K562 (cell line): ENCODE measurements around the gene RING1. TPM values are rescaled to one million over a fixed set of nuclear protein-coding genes. Genes with fewer than 3 reads are reported as not detected.

Experiments
- HBP1 ChIP-seq: fragments of 450-650 bp; formaldehyde crosslinking; IDR thresholded peaks from 2 replicates; pipeline ENCODE4 v1.4.0; 2022; ENCODE audit warnings: missing genetic modification characterization
- HOMEZ ChIP-seq: fragments of 250-450 bp; sonication (Bioruptor Pico); IDR thresholded peaks from 2 replicates; pipeline ENCODE4 v1.4.0; 2020; ENCODE audit warnings: mild to moderate bottlenecking, moderate library complexity
- KAT2B ChIP-seq: IDR thresholded peaks from one replicate; pipeline ENCODE4 v1.6.1; 2012; ENCODE audit warnings: low read depth, mild to moderate bottlenecking, control low read depth, inconsistent platforms, low read length, moderate library complexity
- MAX ChIP-seq: sonication (generic); formaldehyde crosslinking; IDR thresholded peaks from 2 replicates; pipeline ENCODE4 v1.9.0; 2022; ENCODE audit warnings: mild to moderate bottlenecking, missing genetic modification reagents
- MEF2D ChIP-seq: conservative IDR thresholded peaks from 2 replicates; pipeline ENCODE4 v1.6.1; 2016; ENCODE audit warnings: low read depth, missing genetic modification characterization, missing compliant biosample characterization
- NCOA2 ChIP-seq, 2 experiments: fragments of 450-650 bp; IDR thresholded peaks; 2 replicates each; pipeline ENCODE4 v1.6.1; 2018; ENCODE audit warnings: mild to moderate bottlenecking in 2 of 2, moderate library complexity in 1 of 2; ENCODE audit not compliant: partially characterized antibody in 2 of 2
- NONO ChIP-seq, 2 experiments: fragments of 200-400 bp in 1 of 2; fragments of 450-650 bp in 1 of 2; formaldehyde crosslinking in 1 of 2; IDR thresholded peaks; 2 replicates each; pipeline ENCODE4 v1.6.1; 2017; ENCODE audit warnings: low read depth in 2 of 2, mild to moderate bottlenecking in 2 of 2, moderate library complexity in 2 of 2, low read length in 1 of 2
- POLR2H ChIP-seq: IDR thresholded peaks from 2 replicates; pipeline ENCODE4 v1.6.1; 2016; ENCODE audit warnings: missing genetic modification characterization, low read depth, mild to moderate bottlenecking, control low read depth, missing compliant biosample characterization, moderate library complexity
- POU5F1 ChIP-seq: fragments of 150-350 bp; IDR thresholded peaks from 2 replicates; pipeline ENCODE4 v1.6.1; 2014; ENCODE audit warnings: borderline replicate concordance, low read length, low read depth, mild to moderate bottlenecking; ENCODE audit not compliant: partially characterized antibody
- SMAD1 ChIP-seq: fragments of 150-350 bp; IDR thresholded peaks from 2 replicates; pipeline ENCODE4 v1.6.1; 2014; ENCODE audit warnings: low read length, low read depth; ENCODE audit not compliant: partially characterized antibody
- ZNF583 ChIP-seq: fragments of 250-450 bp; sonication (Bioruptor Pico); IDR thresholded peaks from 2 replicates; pipeline ENCODE4 v1.4.0; 2020
- ZNF609 ChIP-seq: sonication (generic); formaldehyde crosslinking; IDR thresholded peaks from 2 replicates; pipeline ENCODE4 v1.8.1; 2023; ENCODE audit warnings: missing genetic modification reagents, mild to moderate bottlenecking, borderline replicate concordance
- polyA plus RNA-seq, 8 experiments: library from polyadenylated mRNA; depleted of rRNA in 4 of 8; stranded (reverse) in 5 of 8; unstranded in 3 of 8; fragments of >200 nt; fragmentation: Nextera tagmentation in 2 of 8; fragmentation: Illumina TruSeq in 1 of 8; extraction: Ambion mirVana in 2 of 8; extraction: Trizol in 1 of 8; gene quantifications; 2 replicates each; pipeline versions ENCODE4 v1.2.1 to v1.2.3, GENCODE V29; 2011 to 2014; ENCODE audit warnings: inconsistent platforms in 1 of 8, missing spikeins in 1 of 8
- total RNA-seq, 7 experiments: library from RNA; depleted of rRNA in 6 of 7; stranded (reverse); fragments of >200 nt in 6 of 7; fragmentation: Illumina TruSeq in 2 of 7; extraction: Trizol in 2 of 7; gene quantifications; 2 replicates each; pipeline versions ENCODE4 v1.2.1 to v1.2.3, GENCODE V29; 2011 to 2021; ENCODE audit warnings: low replicate concordance in 1 of 7

RING1 gene
- total and polyA plus RNA-seq, 9 of the 15 experiments (the other 6 are each of a cell fraction or from before 2014, with no cell fraction given) = 4.2 to 59.1 (median 36.9) TPM

GRCh38 chr6:33161354-33162331 lies 46.7 kb upstream of the RING1 start (continued):
- TF ChIP-seq HOMEZ (CRISPR knock-in tag) (no peak), POLR2H (no peak), MAX (0 out of 2 replicates have a peak, but pooled peaks have one; percentile 11), ZNF583 (CRISPR knock-in tag) (0 out of 2 replicates have a peak, but pooled peaks have one; percentile 39), MEF2D (no peak), NCOA2 (IDR thresholded peaks at IDR 0.05; ENCODE audit: partially characterized antibody in 2 of 2) (no peak), SMAD1 (no peak), HBP1 (CRISPR knock-in tag) (peak; percentile 60; the same call in 1 of the 2 replicates), ZNF609 (CRISPR knock-in tag) (no peak), NONO (IDR thresholded peaks at IDR 0.05; ENCODE audit: low read depth in 2 of 2, low read length in 1 of 2) (no peak), KAT2B (no peak), POU5F1 (peak; percentile 29)
